NCI-H345 treated with DMSO at 0.1 percent for 48 hours (cell line): ENCODE results near the gene ALOXE3.
A peak's percentile ranks its signal among the peaks of the same experiment; 100 is the strongest.
"Not testable (repeated sequence)": the region's sequence is repeated elsewhere in the genome, so short reads cannot be mapped to it uniquely, and the experiment has no call there.

Source experiments
- DNase-seq: peaks from one replicate; lab custom pipeline; 2025; ENCODE audit not compliant: unreplicated experiment; lab: John Stamatoyannopoulos, UW

ALOXE3 gene

GRCh38 chr17:8122924-8123694 is 4.8 kb upstream of the ALOXE3 start:
- DNase-seq = no peak

- DNase-seq = no peak
Measured at GRCh38 chr17:8122422-8122923, 4.2 kb upstream of the ALOXE3 start.

GRCh38 chr17:8121681-8122421 is 3.5 kb upstream of the ALOXE3 start:
- no peak for DNase-seq

- no peak for DNase-seq
Measured at GRCh38 chr17:8121407-8121680, 3.0 kb upstream of the ALOXE3 start.

- peak; percentile 59 for DNase-seq
Measured at GRCh38 chr17:8120520-8121406, 2.4 kb upstream of the ALOXE3 start.

GRCh38 chr17:8119581-8120519 is 1.5 kb upstream of the ALOXE3 start:
- peak; percentile 72 for DNase-seq

- peak; percentile 53 for DNase-seq
Measured at GRCh38 chr17:8118769-8119580, 661 bp upstream of the ALOXE3 start.

GRCh38 chr17:8117367-8117979 is 841 bp downstream of the ALOXE3 start:
- no peak for DNase-seq

GRCh38 chr17:8116776-8117175 is 1.5 kb downstream of the ALOXE3 start:
- DNase-seq = no peak

- no peak for DNase-seq
Measured at GRCh38 chr17:8110907-8111306, 7.4 kb downstream of the ALOXE3 start.

- no peak for DNase-seq
Measured at GRCh38 chr17:8110456-8110804, 7.9 kb downstream of the ALOXE3 start.

GRCh38 chr17:8109661-8110455 is 8.5 kb downstream of the ALOXE3 start:
- DNase-seq = peak; percentile 45

- DNase-seq = no peak
Measured at GRCh38 chr17:8108972-8109660, 9.2 kb downstream of the ALOXE3 start.

GRCh38 chr17:8106980-8107379 is 11.3 kb downstream of the ALOXE3 start:
- not testable (repeated sequence) for DNase-seq

GRCh38 chr17:8105957-8106398 is 12.3 kb downstream of the ALOXE3 start:
- DNase-seq = no peak

- DNase-seq = no peak
Measured at GRCh38 chr17:8104911-8105310, 13.4 kb downstream of the ALOXE3 start.

GRCh38 chr17:8103549-8103948 is 14.8 kb downstream of the ALOXE3 start:
- no peak for DNase-seq

- DNase-seq = no peak
Measured at GRCh38 chr17:8101721-8102120, 16.6 kb downstream of the ALOXE3 start.
